Jurkat, Clone E6-1 (cell line): Measurements from ENCODE around the gene RNF121.

Experiments used
- DNase-seq: peaks from one replicate; pipeline ENCODE4 v3.0.0-alpha.2; 2011; ENCODE audit warnings: low read depth, low spot score
- H3K4me3 ChIP-seq: 2 replicates; pipeline ENCODE4 v1.5.1; 2011; ENCODE audit warnings: mild to moderate bottlenecking, low read length, control low read depth, moderate library complexity

Gene RNF121

DNA sequence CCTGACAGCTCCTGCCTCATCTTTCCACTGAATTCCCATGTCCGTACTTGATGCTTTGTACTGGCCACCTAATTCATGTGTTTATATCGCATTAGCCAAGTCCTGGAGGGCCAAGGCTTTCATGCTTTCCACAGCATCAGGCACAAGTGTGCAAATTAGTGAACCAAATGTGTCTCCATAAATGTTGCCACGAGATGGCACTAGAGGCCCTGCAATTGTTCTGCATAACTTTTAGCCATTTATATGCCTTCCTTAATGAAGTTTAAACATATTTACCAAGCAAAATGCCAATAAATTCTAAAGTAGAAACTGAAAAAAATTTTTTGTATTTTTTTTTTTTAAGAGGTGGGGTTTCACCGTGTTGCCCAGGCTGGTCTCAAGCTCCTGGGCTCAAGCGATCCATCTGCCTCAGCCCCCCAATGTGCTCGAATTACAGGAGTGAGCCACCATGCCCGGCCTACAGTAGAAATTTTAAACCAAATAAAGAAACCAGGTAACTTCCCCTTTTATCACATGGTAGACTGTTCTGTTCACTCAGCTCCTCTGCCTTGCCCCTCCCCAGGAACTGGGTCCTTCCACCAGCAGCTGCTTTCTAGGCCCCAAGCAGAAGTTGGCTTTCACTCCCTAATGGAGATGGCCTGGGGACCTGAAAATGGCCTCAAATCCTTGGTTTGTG lies 49.0 kb downstream of the RNF121 start:
- H3K4me3 ChIP-seq, result no peak overlapping the region
- DNase-seq, result peak; percentile 58

DNA sequence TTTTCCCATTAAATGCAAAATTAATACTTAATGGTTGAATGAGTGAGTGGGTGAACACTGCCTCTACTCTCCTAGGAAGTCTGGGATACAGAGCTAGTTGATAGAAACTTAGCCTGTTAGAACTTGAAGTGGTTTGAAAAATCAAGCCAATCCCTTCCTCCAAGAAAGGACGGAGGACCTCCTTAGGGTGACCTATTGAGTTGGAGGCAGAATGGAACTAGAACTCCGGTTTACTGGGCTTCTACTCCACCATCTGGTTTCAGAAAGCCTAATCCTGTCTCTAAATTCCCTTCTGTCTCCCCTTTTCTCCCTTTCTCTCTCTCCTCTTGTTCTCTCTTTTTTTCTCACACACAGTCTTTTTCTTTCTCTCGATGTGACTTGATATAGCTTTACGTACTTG lies 50.2 kb downstream of the RNF121 start:
- no peak for DNase-seq
- no peak overlapping the region for H3K4me3 ChIP-seq

GRCh38 chr11:71979602-71980001 lies 50.8 kb downstream of the RNF121 start:
- H3K4me3 ChIP-seq, result no peak overlapping the region
- DNase-seq, result no peak

DNA sequence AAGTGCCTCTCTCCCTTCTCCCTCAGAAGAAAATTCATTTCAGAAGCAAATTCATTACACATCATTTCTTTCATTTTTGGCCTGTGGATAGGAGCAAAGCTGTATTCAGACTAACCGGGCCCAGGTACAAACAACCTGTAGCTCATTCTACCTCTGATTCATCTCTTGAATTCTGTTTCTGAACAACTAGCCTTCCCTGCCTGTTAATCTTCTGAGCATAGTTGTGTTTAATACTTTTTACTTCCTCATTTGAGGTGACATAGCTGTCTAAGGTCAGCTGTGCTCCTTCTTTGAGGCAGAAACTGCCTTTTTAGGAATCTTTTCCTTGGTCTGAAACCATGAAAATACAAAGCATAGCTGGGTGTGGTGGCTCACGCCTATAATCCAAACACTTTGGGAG lies 57.3 kb downstream of the RNF121 start:
- DNase-seq, result no peak
- H3K4me3 ChIP-seq, result no peak overlapping the region

GRCh38 chr11:71987521-71987920 lies 58.7 kb downstream of the RNF121 start:
- DNase-seq, result no peak
- H3K4me3 ChIP-seq, result no peak overlapping the region

DNA sequence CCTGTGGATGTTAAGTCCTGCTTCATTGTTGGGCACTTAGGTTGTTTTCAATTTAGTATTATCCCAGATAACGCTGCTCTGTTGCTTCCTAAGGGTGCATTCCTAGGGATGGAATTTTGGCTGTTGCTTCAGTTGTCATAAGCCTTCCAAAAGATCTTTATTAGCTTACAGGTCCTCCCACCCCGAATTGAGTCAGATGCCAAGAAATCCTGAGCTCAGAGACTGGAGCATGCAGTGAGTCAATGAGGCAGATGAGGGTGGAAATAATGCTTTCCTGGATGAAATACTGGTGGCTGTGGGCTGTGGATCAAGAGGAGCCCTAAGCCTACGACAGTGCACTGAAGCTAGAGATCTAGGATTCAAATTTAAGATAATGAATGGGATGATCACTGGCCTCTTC lies 59.2 kb downstream of the RNF121 start:
- DNase-seq, result no peak
- no peak overlapping the region for H3K4me3 ChIP-seq

DNA sequence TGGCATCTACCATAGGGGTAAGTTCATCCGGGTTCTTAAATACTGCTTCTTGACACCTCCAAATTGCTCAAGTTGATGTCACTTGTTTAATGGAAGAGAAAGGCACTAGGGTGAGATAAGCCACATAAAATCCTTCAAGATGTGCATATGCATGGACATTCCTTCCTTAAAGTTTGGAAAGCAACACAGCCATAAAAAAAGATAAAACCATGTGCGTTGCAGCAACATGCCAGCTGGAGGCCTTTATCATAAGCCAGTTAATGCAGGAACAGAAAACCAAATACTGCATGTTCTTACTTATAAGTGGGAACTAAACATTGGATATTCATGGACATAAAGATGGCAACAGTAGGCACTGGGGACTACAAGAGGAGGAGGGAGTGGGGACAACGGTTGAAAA lies 61.9 kb downstream of the RNF121 start:
- H3K4me3 ChIP-seq, result no peak overlapping the region
- no peak for DNase-seq

- no peak for DNase-seq
- no peak overlapping the region for H3K4me3 ChIP-seq
Observed at GRCh38 chr11:71991494-71991893, 62.6 kb downstream of the RNF121 start.

DNA sequence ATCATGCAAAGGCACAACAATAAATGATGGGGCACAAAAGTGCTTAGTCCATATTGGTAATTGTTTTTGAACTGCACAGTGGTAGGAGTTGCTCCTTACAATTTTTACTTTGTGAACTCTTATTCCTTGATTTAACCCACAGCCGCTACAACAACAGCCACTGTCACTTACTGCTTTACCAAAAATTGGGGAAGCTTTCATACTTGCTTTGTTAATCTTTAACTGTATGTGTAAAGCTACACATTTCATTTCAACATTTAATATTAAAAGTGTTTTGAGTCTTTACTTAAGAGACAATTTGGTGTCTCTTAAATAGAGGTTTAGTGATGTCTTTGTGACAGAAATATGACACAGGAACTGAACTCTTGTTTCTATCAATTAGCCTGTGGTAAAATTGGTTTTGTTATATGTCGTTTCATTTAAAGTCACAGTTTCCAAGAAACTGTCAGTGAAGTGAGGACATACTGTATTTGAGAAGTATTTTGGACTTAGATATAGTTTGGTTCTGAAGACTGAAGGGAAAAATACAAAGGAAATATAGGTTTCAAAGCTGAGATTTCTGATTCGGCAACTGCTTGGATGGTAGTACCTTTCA lies 63.4 kb downstream of the RNF121 start:
- DNase-seq, result no peak
- H3K4me3 ChIP-seq, result no peak overlapping the region

DNA sequence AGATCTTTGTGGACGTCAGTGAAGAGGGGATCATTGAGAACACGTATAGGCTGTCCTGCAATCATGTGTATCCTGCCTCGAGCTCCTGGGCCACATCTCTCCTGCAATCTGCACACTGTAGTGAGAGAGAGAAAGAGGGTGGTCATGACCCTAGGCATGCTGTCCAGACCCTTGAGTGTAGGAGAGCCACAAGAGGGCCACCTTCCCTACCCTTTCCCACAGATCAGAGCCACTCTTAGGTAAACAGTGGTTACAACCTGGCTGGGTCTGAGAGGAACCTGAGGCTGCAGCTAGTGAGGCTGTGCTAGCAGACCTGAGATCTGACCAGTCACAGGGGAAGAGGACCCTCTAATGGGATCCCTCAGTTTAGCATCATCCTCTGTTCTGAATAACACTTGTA lies 65.9 kb downstream of the RNF121 start:
- DNase-seq, result no peak
- no peak overlapping the region for H3K4me3 ChIP-seq

- no peak overlapping the region for H3K4me3 ChIP-seq
- DNase-seq, result no peak
Observed at GRCh38 chr11:71995726-71996291, 67.0 kb downstream of the RNF121 start.

DNA sequence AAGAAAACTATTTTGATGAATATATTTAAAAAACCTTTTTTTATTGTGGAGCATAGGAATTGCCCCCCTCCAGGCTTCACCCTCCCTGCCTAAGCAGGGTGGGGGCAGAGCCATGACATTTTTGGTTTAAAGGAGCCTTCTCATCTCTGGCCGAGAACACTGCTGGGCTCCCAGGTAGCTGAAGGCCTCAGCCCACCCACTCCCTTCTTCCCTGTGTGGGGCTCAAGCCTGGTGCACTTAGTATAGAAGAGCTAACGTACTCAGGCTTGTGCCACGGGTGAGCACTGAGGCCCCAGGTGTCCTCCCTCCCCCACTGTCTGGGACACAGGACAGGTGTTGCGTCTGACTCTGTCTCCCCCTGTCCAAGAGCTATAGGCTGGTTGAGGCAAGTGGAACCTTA lies 67.7 kb downstream of the RNF121 start:
- DNase-seq, result no peak
- H3K4me3 ChIP-seq, result no peak overlapping the region

DNA sequence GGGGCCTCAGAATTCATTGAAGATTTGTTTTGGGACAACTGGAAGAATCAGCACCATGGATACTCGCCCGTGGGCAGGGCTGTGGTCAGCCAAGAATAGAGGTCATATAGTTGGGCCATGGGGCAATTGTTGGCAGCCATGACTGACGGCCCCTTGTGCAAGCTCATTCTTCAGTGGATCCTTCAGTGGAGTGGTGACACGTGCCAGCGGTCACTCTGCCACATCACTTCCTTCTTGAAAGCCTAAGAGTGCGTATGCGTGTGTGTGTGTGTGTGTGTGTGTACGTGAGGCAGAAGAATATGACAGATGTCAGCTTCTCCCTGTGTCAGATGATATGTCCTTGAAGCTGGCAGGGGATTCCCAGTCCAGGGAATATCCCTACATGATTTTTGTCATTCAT lies 68.1 kb downstream of the RNF121 start:
- H3K4me3 ChIP-seq, result no peak overlapping the region
- no peak for DNase-seq

DNA sequence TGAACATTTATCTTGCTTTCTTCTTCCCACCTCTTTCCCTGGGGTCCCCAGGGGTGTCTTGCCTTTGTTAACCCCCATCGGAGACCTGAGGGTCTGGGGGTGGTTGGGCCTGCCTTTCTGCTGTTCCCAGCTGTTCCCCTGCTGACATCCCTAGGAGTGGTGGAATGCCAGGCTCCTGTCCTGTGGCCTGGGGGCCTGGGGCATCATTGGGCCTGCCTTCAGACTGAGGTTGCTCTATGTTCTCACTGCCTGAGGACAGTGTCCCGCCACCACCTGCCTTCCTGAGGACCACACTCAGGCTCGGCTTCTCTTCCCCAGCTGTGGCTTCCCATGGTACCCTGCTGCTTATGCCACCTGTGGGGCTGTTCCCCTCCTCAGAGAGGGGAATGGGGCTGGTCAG lies 68.7 kb downstream of the RNF121 start:
- DNase-seq, result no peak
- H3K4me3 ChIP-seq, result no peak overlapping the region

- H3K4me3 ChIP-seq, result no peak overlapping the region
- DNase-seq, result no peak
Observed at GRCh38 chr11:71998061-71998460, 69.2 kb downstream of the RNF121 start.

GRCh38 chr11:71998649-71999310 lies 69.9 kb downstream of the RNF121 start, which contains the start of gene IL18BP:
TSS of gene IL18BP (plus strand) at chr11:71998909. CDS start at chr11:71999985, 1,076 bp downstream.
- peak; percentile 66 for DNase-seq
- H3K4me3 ChIP-seq, result peak within 1 kb of the TSS; percentile 65

DNA sequence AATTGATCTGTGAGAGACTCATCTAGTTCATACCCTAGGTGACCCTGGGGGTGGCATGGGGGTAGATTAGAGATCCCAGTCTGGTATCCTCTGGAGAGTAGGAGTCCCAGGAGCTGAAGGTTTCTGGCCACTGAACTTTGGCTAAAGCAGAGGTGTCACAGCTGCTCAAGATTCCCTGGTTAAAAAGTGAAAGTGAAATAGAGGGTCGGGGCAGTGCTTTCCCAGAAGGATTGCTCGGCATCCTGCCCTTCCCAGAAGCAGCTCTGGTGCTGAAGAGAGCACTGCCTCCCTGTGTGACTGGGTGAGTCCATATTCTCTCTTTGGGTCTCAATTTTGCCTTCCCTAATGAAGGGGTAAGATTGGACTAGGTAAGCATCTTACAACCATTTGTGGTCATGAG lies 70.5 kb downstream of the RNF121 start:
- peak overlapping the region; percentile 65 for H3K4me3 ChIP-seq
- no peak for DNase-seq

- no peak overlapping the region for H3K4me3 ChIP-seq
Observed at GRCh38 chr11:71999798-72000197, 71.0 kb downstream of the RNF121 start.

GRCh38 chr11:72000202-72000867 lies 71.5 kb downstream of the RNF121 start:
- DNase-seq, result no peak

More at GRCh38 chr11:71999798-72000197, 71.0 kb downstream of the RNF121 start:
- no peak for DNase-seq

GRCh38 chr11:72001285-72001684 lies 72.4 kb downstream of the RNF121 start:
- DNase-seq, result no peak
- H3K4me3 ChIP-seq, result no peak overlapping the region

More at GRCh38 chr11:72000202-72000867, 71.5 kb downstream of the RNF121 start:
- no peak overlapping the region for H3K4me3 ChIP-seq
